H9 (cell line): ENCODE data around the gene MATN1. TPM values are rescaled to one million over a fixed set of nuclear protein-coding genes. Genes with fewer than 3 reads are reported as not detected.

Source experiments
- DNase-seq: peaks from one replicate; pipeline ENCODE4 v3.0.0-alpha.2; 2017
- H2AFZ ChIP-seq: one replicate; pipeline ENCODE4 v1.6.1; 2013; ENCODE audit warnings: mild to moderate bottlenecking, low read length, control low read depth, moderate library complexity
- H2AK5ac ChIP-seq: 2 replicates; pipeline ENCODE4 v1.6.1; 2013; ENCODE audit warnings: low read length, control low read depth, mixed read lengths; ENCODE audit not compliant: insufficient read length
- H2BK120ac ChIP-seq: one replicate; pipeline ENCODE4 v1.6.1; 2013; ENCODE audit warnings: low read depth, mild to moderate bottlenecking, low read length, control low read depth, inconsistent platforms; ENCODE audit not compliant: poor library complexity, severe bottlenecking
- H2BK12ac ChIP-seq: 2 replicates; pipeline ENCODE4 v1.6.1; 2013; ENCODE audit warnings: low read length, control low read depth, mixed read lengths, low read depth; ENCODE audit not compliant: insufficient read length
- H2BK15ac ChIP-seq: 2 replicates; pipeline ENCODE4 v1.6.1; 2013; ENCODE audit warnings: low read depth, low read length, control low read depth
- H2BK20ac ChIP-seq: one replicate; pipeline ENCODE4 v1.6.1; 2013; ENCODE audit warnings: low read depth, mild to moderate bottlenecking, low read length, control low read depth, inconsistent platforms; ENCODE audit not compliant: poor library complexity, severe bottlenecking
- H2BK5ac ChIP-seq: 2 replicates; pipeline ENCODE4 v1.6.1; 2013; ENCODE audit warnings: low read length, control low read depth, mixed read lengths; ENCODE audit not compliant: insufficient read length
- H3K14ac ChIP-seq: 2 replicates; pipeline ENCODE4 v1.6.1; 2013; ENCODE audit warnings: low read length, control low read depth; ENCODE audit not compliant: insufficient read depth
- H3K18ac ChIP-seq: 2 replicates; pipeline ENCODE4 v1.6.1; 2013; ENCODE audit warnings: low read depth, mild to moderate bottlenecking, mixed read lengths, low read length, control low read depth; ENCODE audit not compliant: insufficient read length
- H3K23ac ChIP-seq: 2 replicates; pipeline ENCODE4 v1.6.1; 2013; ENCODE audit warnings: low read length, control low read depth, mixed read lengths, low read depth; ENCODE audit not compliant: insufficient read length
- H3K23me2 ChIP-seq: 2 replicates; pipeline ENCODE4 v1.6.1; 2013; ENCODE audit warnings: low read depth, mild to moderate bottlenecking, mixed read lengths, low read length, control low read depth; ENCODE audit not compliant: insufficient read length, poor library complexity, severe bottlenecking
- H3K27ac ChIP-seq: 2 replicates; pipeline ENCODE4 v1.5.1; 2013; ENCODE audit warnings: low read length, control low read depth, mixed read lengths, low read depth; ENCODE audit not compliant: insufficient read length
- H3K27me3 ChIP-seq: 2 replicates; pipeline ENCODE4 v1.6.1; 2013; ENCODE audit warnings: low read length, control low read depth, inconsistent platforms; ENCODE audit not compliant: insufficient read depth
- H3K4ac ChIP-seq: 2 replicates; pipeline ENCODE4 v1.6.1; 2013; ENCODE audit warnings: low read depth, mild to moderate bottlenecking, control low read depth, inconsistent platforms, low read length, moderate library complexity
- H3K4me1 ChIP-seq: 2 replicates; pipeline ENCODE4 v1.6.1; 2013; ENCODE audit warnings: low read length, control low read depth, inconsistent platforms; ENCODE audit not compliant: insufficient read depth
- H3K4me2 ChIP-seq: 2 replicates; pipeline ENCODE4 v1.6.1; 2013; ENCODE audit warnings: low read length, control low read depth, mixed read lengths; ENCODE audit not compliant: insufficient read length, insufficient read depth
- H3K56ac ChIP-seq: 2 replicates; pipeline ENCODE4 v1.6.1; 2013; ENCODE audit warnings: low read depth, mild to moderate bottlenecking, mixed read lengths, low read length, control low read depth; ENCODE audit not compliant: insufficient read length
- H3K79me1 ChIP-seq: 2 replicates; pipeline ENCODE4 v1.6.1; 2013; ENCODE audit warnings: low read depth, mild to moderate bottlenecking, moderate library complexity, low read length, control low read depth, inconsistent platforms; ENCODE audit not compliant: insufficient read depth, poor library complexity, severe bottlenecking
- H3K79me2 ChIP-seq: 2 replicates; pipeline ENCODE4 v1.6.1; 2013; ENCODE audit warnings: low read length, control low read depth, inconsistent platforms; ENCODE audit not compliant: insufficient read depth
- H3K9ac ChIP-seq: 2 replicates; pipeline ENCODE4 v1.6.1; 2013; ENCODE audit warnings: low read length, control low read depth, mixed read lengths; ENCODE audit not compliant: insufficient read length; ENCODE audit errors: extremely low read depth
- H3K9me3 ChIP-seq: one replicate; pipeline ENCODE4 v1.6.1; 2013; ENCODE audit warnings: low read depth, low read length, inconsistent platforms; ENCODE audit not compliant: control insufficient read depth
- H3T11ph ChIP-seq: one replicate; pipeline ENCODE4 v1.6.1; 2013; ENCODE audit warnings: mild to moderate bottlenecking, low read length, control low read depth, inconsistent platforms
- H4K20me1 ChIP-seq: one replicate; pipeline ENCODE4 v1.6.1; 2013; ENCODE audit not compliant: control insufficient read depth, insufficient read length, insufficient read depth
- H4K5ac ChIP-seq: 2 replicates; pipeline ENCODE4 v1.6.1; 2013; ENCODE audit warnings: low read depth, mild to moderate bottlenecking, mixed read lengths, low read length, control low read depth; ENCODE audit not compliant: insufficient read length
- H4K8ac ChIP-seq: replicated peaks from 2 replicates; pipeline ENCODE4 v1.6.1; 2013; ENCODE audit warnings: low read length, control low read depth, mixed read lengths, low read depth; ENCODE audit not compliant: insufficient read length
- H4K91ac ChIP-seq: 2 replicates; pipeline ENCODE4 v1.6.1; 2013; ENCODE audit warnings: low read depth, mild to moderate bottlenecking, moderate library complexity, mixed read lengths, low read length, control low read depth; ENCODE audit not compliant: insufficient read length
- H3K27ac Mint-ChIP-seq, 3 experiments: 2 replicates in 2 of 3; 3 replicates in 1 of 3; pipeline ENCODE4 v1.8.0; 2020 to 2021; ENCODE audit warnings: mixed read lengths in 3 of 3, mild to moderate bottlenecking in 1 of 3, moderate library complexity in 1 of 3
- H3K27me3 Mint-ChIP-seq: 2 replicates; pipeline ENCODE4 v1.8.0; 2021; ENCODE audit warnings: low read depth, mild to moderate bottlenecking, moderate library complexity, mixed read lengths
- H3K36me3 Mint-ChIP-seq, 3 experiments: 2 replicates in 2 of 3; 3 replicates in 1 of 3; pipeline ENCODE4 v1.8.0; 2020 to 2021; ENCODE audit warnings: low read depth in 3 of 3, mixed read lengths in 3 of 3; ENCODE audit not compliant: insufficient read depth in 1 of 3
- H3K4me1 Mint-ChIP-seq, 2 experiments: 2 replicates each; pipeline ENCODE4 v1.8.0; 2020; ENCODE audit warnings: mixed read lengths in 2 of 2
- H3K4me3 Mint-ChIP-seq, 2 experiments: 2 replicates in 1 of 2; 3 replicates in 1 of 2; pipeline ENCODE4 v1.8.0; 2020 to 2021; ENCODE audit warnings: mild to moderate bottlenecking in 2 of 2, mixed read lengths in 2 of 2, moderate library complexity in 1 of 2
- H3K9me3 Mint-ChIP-seq, 2 experiments: 2 replicates in 1 of 2; 3 replicates in 1 of 2; pipeline ENCODE4 v1.8.0; 2020; ENCODE audit warnings: mild to moderate bottlenecking in 2 of 2, mixed read lengths in 2 of 2, moderate library complexity in 1 of 2
- CTCF ChIP-seq: fragments of 200-600 bp; sonication (generic); conservative IDR thresholded peaks from 3 replicates; pipeline ENCODE4 v1.8.0; 2021; ENCODE audit warnings: antibody characterized with exemption, mild to moderate bottlenecking
- WGBS: extraction: QIAGEN DNeasy Blood & Tissue Kit; methylation state at CpG from one replicate; pipeline ENCODE4 v1.1.7; 2013; ENCODE audit warnings: missing lambda C conversion rate, low lambda C conversion rate, mixed read lengths; ENCODE audit not compliant: insufficient read length; ENCODE audit errors: extremely low coverage; 5-methylcytosine and 5-hydroxymethylcytosine counted together
- total RNA-seq: library from RNA; stranded (reverse); gene quantifications from 2 replicates; pipeline ENCODE4 v1.2.1, GENCODE V29; 2021

Gene MATN1
- total RNA-seq, 1 experiment from 2014 or later = not detected

DNA sequence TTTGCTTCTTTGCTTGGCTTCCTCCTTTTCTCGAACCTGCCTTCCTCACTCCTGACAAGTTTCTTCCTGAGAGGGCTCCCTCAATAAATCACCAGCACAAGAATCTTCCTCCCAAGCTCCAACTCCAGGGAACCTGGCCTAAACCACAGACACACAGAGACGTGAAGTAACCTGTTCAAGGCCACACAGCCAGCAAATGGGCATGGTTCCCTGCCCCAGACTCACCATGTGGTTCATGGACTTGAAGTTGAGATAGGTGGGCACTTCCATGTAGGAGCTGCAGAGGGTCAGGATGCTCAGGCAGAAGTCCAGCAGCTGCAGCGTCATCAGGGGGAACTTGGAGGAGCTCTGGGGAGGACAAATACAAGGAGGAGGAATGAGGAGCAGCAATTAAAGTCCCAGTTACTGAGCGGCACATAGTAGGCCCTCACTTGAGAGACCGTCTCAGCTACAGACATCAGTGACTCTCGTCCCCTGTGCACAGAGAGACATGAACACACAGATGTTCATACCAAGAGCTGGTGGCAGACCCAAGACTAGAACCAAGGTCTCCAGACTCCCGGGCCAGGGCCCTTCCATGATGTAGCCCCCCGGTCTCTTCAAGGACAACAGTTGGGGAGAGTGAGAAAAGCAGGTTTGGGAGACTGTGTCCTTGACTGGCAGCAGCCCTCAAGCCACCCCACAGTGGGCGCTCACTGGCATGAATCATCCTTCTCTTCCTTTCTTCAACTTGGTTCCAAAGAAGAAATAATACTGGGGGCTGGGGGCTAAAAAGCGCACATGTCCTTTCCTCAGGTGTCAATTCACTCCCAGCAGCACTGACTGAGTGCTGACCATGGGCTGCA, 15.6 kb upstream of the MATN1 start:
- Histone ChIP-seq H3K9ac (no peak overlapping the region), H3K79me1 (no peaks in the 10 kb centered on the region), H2BK120ac (no peak overlapping the region), H3K27ac (no peak overlapping the region), H4K5ac (no peak overlapping the region), H2BK12ac (no peak overlapping the region), H2AFZ (no peak overlapping the region), H3K14ac (no peak overlapping the region), H3K79me2 (no peaks in the 10 kb centered on the region), H3K4me1 (peaks cover 3% of the 10 kb centered on the region; the same call in 1 of the 2 replicates), H3K18ac (no peak overlapping the region), H3K9me3 (no peaks in the 10 kb centered on the region), H3K23ac (no peak overlapping the region), H2AK5ac (no peak overlapping the region), H3K56ac (no peak overlapping the region), H2BK15ac (no peak overlapping the region), H3K23me2 (no peaks in the 10 kb centered on the region), H3T11ph (no peak overlapping the region), H2BK5ac (no peak overlapping the region), H3K4me2 (no peak overlapping the region), H4K91ac (no peak overlapping the region), H4K8ac (no peak overlapping the region), H3K27me3 (no peaks in the 10 kb centered on the region), H2BK20ac (no peak overlapping the region), H4K20me1 (no peaks in the 10 kb centered on the region), H3K4ac (no peak overlapping the region)
- Mint-ChIP-seq H3K27ac (no peak overlapping the region; a peak in 2 of 7 replicates), H3K36me3 (no peaks in the 10 kb centered on the region; a peak in 1 of 7 replicates), H3K9me3 (no peaks in the 10 kb centered on the region), H3K27me3 (peaks cover 3% of the 10 kb centered on the region; the same call in 1 of the 2 replicates), H3K4me3 (no peak overlapping the region; a peak in 1 of 5 replicates), H3K4me1 (peaks cover 21 to 23% of the 10 kb centered on the region in 2 experiments)
- no CpG with 5 or more reads among the region's 10 CpGs for WGBS
- DNase-seq = no peak
- no peak for TF ChIP-seq CTCF
